GM23338 (cell line): ENCODE measurements around the gene PIRT.

Experiments
- CREB1 ChIP-seq: fragments of 250-450 bp; sonication (Bioruptor Pico); IDR thresholded peaks from 2 replicates; pipeline ENCODE4 v1.5.0; 2020; ENCODE audit warnings: low read depth, mild to moderate bottlenecking, moderate library complexity
- CTCF ChIP-seq, 2 experiments: fragments of 200-600 bp in 1 of 2; sonication (generic) in 1 of 2; conservative IDR thresholded peaks; 2 replicates each; pipeline versions ENCODE4 v1.5.1 to v1.6.1; 2016 to 2017; ENCODE audit warnings: antibody characterized with exemption in 2 of 2, low read depth in 2 of 2, mild to moderate bottlenecking in 2 of 2, moderate library complexity in 1 of 2
- EZH2 ChIP-seq: fragments of 200-600 bp; sonication (generic); IDR thresholded peaks from one replicate; pipeline ENCODE4 v1.8.0; 2017; ENCODE audit warnings: antibody characterized with exemption, mild to moderate bottlenecking, low read depth; ENCODE audit not compliant: unreplicated experiment
- EZH2phosphoT487 ChIP-seq: fragments of 200-600 bp; sonication (generic); IDR thresholded peaks from one replicate; pipeline ENCODE4 v1.8.1; 2018; ENCODE audit warnings: antibody characterized with exemption; ENCODE audit not compliant: unreplicated experiment
- JUNB ChIP-seq: IDR thresholded peaks from one replicate; pipeline ENCODE4 v1.6.1; 2016; ENCODE audit warnings: antibody characterized with exemption; ENCODE audit not compliant: unreplicated experiment
- POLR2AphosphoS5 ChIP-seq: IDR thresholded peaks from 2 replicates; pipeline ENCODE4 v1.6.1; 2016; ENCODE audit warnings: antibody characterized with exemption, low read depth
- REST ChIP-seq: IDR thresholded peaks from one replicate; pipeline ENCODE4 v1.6.1; 2018; ENCODE audit warnings: antibody characterized with exemption; ENCODE audit not compliant: unreplicated experiment
- ZNF114 ChIP-seq: fragments of 250-450 bp; sonication (Bioruptor Pico); IDR thresholded peaks from 2 replicates; pipeline ENCODE4 v1.5.0; 2020; ENCODE audit warnings: mild to moderate bottlenecking, moderate library complexity

- TF ChIP-seq CTCF (conservative IDR thresholded peaks at IDR 0.05; ENCODE audit: low read depth in 2 of 2): no peak
- no peak for TF ChIP-seq EZH2
- no peak for TF ChIP-seq POLR2AphosphoS5
- TF ChIP-seq ZNF114 (CRISPR knock-in tag): no peak
- no peak for TF ChIP-seq JUNB
- TF ChIP-seq REST: no peak
- TF ChIP-seq EZH2phosphoT487: no peak
- TF ChIP-seq CREB1: no peak
These were observed 50.4 kb downstream of the PIRT start for GRCh38 chr17:10787306-10788045.
